Measurements from ENCODE around the gene IDUA.

IDUA gene

GRCh38 chr4:956531-957230 is 30.2 kb upstream of the IDUA start:
- no peak for DNase-seq

GRCh38 chr4:957231-957580 is 29.6 kb upstream of the IDUA start:
- DNase-seq: no peak

GRCh38 chr4:957581-958313 is 29.1 kb upstream of the IDUA start:
- DNase-seq: no peak

GRCh38 chr4:958314-958665 is 28.6 kb upstream of the IDUA start:
- DNase-seq: no peak

GRCh38 chr4:958696-959337 is 28.0 kb upstream of the IDUA start:
- no peak for DNase-seq

- no peak for DNase-seq
Observed at GRCh38 chr4:959338-960139, 27.3 kb upstream of the IDUA start.

GRCh38 chr4:960140-960635 is 26.7 kb upstream of the IDUA start:
- no peak for DNase-seq

- DNase-seq: no peak
Observed at GRCh38 chr4:960636-961350, 26.1 kb upstream of the IDUA start.

- DNase-seq: no peak
Observed at GRCh38 chr4:961351-962230, 25.3 kb upstream of the IDUA start.

GRCh38 chr4:962231-963208 is 24.3 kb upstream of the IDUA start:
- DNase-seq: no peak

- DNase-seq: no peak
Observed at GRCh38 chr4:963276-964225, 23.3 kb upstream of the IDUA start.

- DNase-seq: no peak
Observed at GRCh38 chr4:964346-965025, 22.4 kb upstream of the IDUA start.

- DNase-seq: no peak
Observed at GRCh38 chr4:965048-965765, 21.6 kb upstream of the IDUA start.

GRCh38 chr4:965766-966134 is 21.1 kb upstream of the IDUA start:
- DNase-seq: no peak

GRCh38 chr4:966266-967112 is 20.4 kb upstream of the IDUA start:
- no peak for DNase-seq
